K562 (cell line): ENCODE results near the gene KCNK1. TPM values are rescaled to one million over a fixed set of nuclear protein-coding genes. Genes with fewer than 3 reads are reported as not detected.

Source experiments
- ARID1B ChIP-seq: fragments of 450-650 bp; IDR thresholded peaks from 2 replicates; pipeline ENCODE4 v1.6.1; 2016; ENCODE audit warnings: antibody characterized with exemption, mild to moderate bottlenecking, inconsistent platforms
- ATF1 ChIP-seq, 2 experiments: fragments of 450-650 bp in 1 of 2; IDR thresholded peaks; 2 replicates each; pipeline ENCODE4 v1.6.1; 2016; ENCODE audit warnings: missing compliant biosample characterization in 1 of 2, missing genetic modification characterization in 1 of 2
- BRF1 ChIP-seq: IDR thresholded peaks from 3 replicates; pipeline ENCODE4 v1.6.1; 2011; ENCODE audit warnings: borderline replicate concordance, mild to moderate bottlenecking; ENCODE audit not compliant: insufficient read length; ENCODE audit errors: extremely low read depth
- C11orf30 ChIP-seq: fragments of 450-650 bp; IDR thresholded peaks from 2 replicates; pipeline ENCODE4 v1.6.1; 2016; ENCODE audit warnings: low read depth, mild to moderate bottlenecking
- CBX1 ChIP-seq: sonication (generic); IDR thresholded peaks from 2 replicates; pipeline ENCODE4 v1.6.1; 2016; ENCODE audit warnings: antibody characterized with exemption, low read depth, mild to moderate bottlenecking
- HNRNPUL1 ChIP-seq: fragments of 200-400 bp; formaldehyde crosslinking; IDR thresholded peaks from 2 replicates; pipeline ENCODE4 v1.6.1; 2017; ENCODE audit warnings: low read length
- ILF3 ChIP-seq: fragments of 450-650 bp; IDR thresholded peaks from 2 replicates; pipeline ENCODE4 v1.6.1; 2018; ENCODE audit warnings: antibody characterized with exemption, mild to moderate bottlenecking, moderate library complexity, borderline replicate concordance
- POLR2AphosphoS2 ChIP-seq: IDR thresholded peaks from 2 replicates; pipeline ENCODE4 v1.6.1; 2012; ENCODE audit warnings: low read length, improper control_type of control experiment
- POLR3G ChIP-seq: IDR thresholded peaks from 2 replicates; pipeline ENCODE4 v1.6.1; 2011; ENCODE audit not compliant: insufficient read length, insufficient replicate concordance; ENCODE audit errors: extremely low read depth
- PTBP1 ChIP-seq: fragments of 200-400 bp; formaldehyde crosslinking; IDR thresholded peaks from 2 replicates; pipeline ENCODE4 v1.6.1; 2017; ENCODE audit warnings: low read depth, low read length
- PTTG1 ChIP-seq: fragments of 450-650 bp; IDR thresholded peaks from 2 replicates; pipeline ENCODE4 v1.6.1; 2016; ENCODE audit warnings: low read depth, mild to moderate bottlenecking, missing genetic modification characterization, missing compliant biosample characterization
- SIRT6 ChIP-seq: IDR thresholded peaks from one replicate; pipeline ENCODE4 v1.6.1; 2012; ENCODE audit warnings: low read depth, mild to moderate bottlenecking, control low read depth, inconsistent platforms, low read length, moderate library complexity
- SREBF1 ChIP-seq: fragments of 150-350 bp; IDR thresholded peaks from 2 replicates; pipeline ENCODE4 v1.6.1; 2014; ENCODE audit warnings: antibody characterized with exemption, low read depth, low read length, borderline replicate concordance
- SRSF9 ChIP-seq: fragments of 200-400 bp; formaldehyde crosslinking; IDR thresholded peaks from 2 replicates; pipeline ENCODE4 v1.6.1; 2017; ENCODE audit warnings: low read depth, low read length, borderline replicate concordance
- ZNF12 ChIP-seq: sonication (generic); formaldehyde crosslinking; IDR thresholded peaks from 2 replicates; pipeline ENCODE4 v1.4.0; 2020; ENCODE audit warnings: mild to moderate bottlenecking, missing genetic modification reagents
- ZNF282 ChIP-seq: sonication (generic); formaldehyde crosslinking; IDR thresholded peaks from 2 replicates; pipeline ENCODE4 v1.8.1; 2023; ENCODE audit warnings: missing genetic modification reagents
- ZNF436 ChIP-seq: fragments of 250-450, 450-650 bp; sonication (Bioruptor Pico); formaldehyde crosslinking; IDR thresholded peaks from 2 replicates; pipeline ENCODE4 v1.7.0; 2020; ENCODE audit warnings: mild to moderate bottlenecking
- ZNF699 ChIP-seq: fragments of 250-450 bp; sonication (Bioruptor Pico); IDR thresholded peaks from 2 replicates; pipeline ENCODE4 v1.8.0; 2021; ENCODE audit warnings: mild to moderate bottlenecking, moderate library complexity; ENCODE audit not compliant: insufficient replicate concordance
- ZNF780A ChIP-seq: fragments of 250-450 bp; sonication (Bioruptor Pico); IDR thresholded peaks from 2 replicates; pipeline ENCODE4 v1.5.0; 2021; ENCODE audit warnings: mild to moderate bottlenecking
- ZNF785 ChIP-seq: fragments of 250-450 bp; sonication (Bioruptor Pico); IDR thresholded peaks from 2 replicates; pipeline ENCODE4 v1.4.0; 2020; ENCODE audit warnings: mild to moderate bottlenecking
- polyA plus RNA-seq, 8 experiments: library from polyadenylated mRNA; depleted of rRNA in 4 of 8; stranded (reverse) in 5 of 8; unstranded in 3 of 8; fragments of >200 nt; fragmentation: Nextera tagmentation in 2 of 8; fragmentation: Illumina TruSeq in 1 of 8; extraction: Ambion mirVana in 2 of 8; extraction: Trizol in 1 of 8; gene quantifications; 2 replicates each; pipeline versions ENCODE4 v1.2.1 to v1.2.3, GENCODE V29; 2011 to 2014; ENCODE audit warnings: inconsistent platforms in 1 of 8, missing spikeins in 1 of 8
- total RNA-seq, 7 experiments: library from RNA; depleted of rRNA in 6 of 7; stranded (reverse); fragments of >200 nt in 6 of 7; fragmentation: Illumina TruSeq in 2 of 7; extraction: Trizol in 2 of 7; gene quantifications; 2 replicates each; pipeline versions ENCODE4 v1.2.1 to v1.2.3, GENCODE V29; 2011 to 2021; ENCODE audit warnings: low replicate concordance in 1 of 7
- TF ChIP-seq, protein P1 (sequence below): fragments of 150-350 bp; conservative IDR thresholded peaks from 2 replicates; pipeline ENCODE4 v1.6.1; 2014; ENCODE audit warnings: low read length
- TF ChIP-seq, protein P2 (sequence below), 2 experiments: fragments of 150-350 bp in 1 of 2; IDR thresholded peaks; 2 replicates each; pipeline ENCODE4 v1.6.1; 2012 to 2016; ENCODE audit warnings: low read depth in 2 of 2, low read length in 2 of 2, mild to moderate bottlenecking in 1 of 2, moderate library complexity in 1 of 2
- TF ChIP-seq, protein P3 (sequence below): fragments of 450-650 bp; IDR thresholded peaks from 2 replicates; pipeline ENCODE4 v1.7.0; 2016; ENCODE audit warnings: borderline replicate concordance

Gene KCNK1
- total and polyA plus RNA-seq, 9 of the 15 experiments (the other 6 are each of a cell fraction or from before 2014, with no cell fraction given), result 3.1 to 22.7 (median 6.0) TPM

DNA sequence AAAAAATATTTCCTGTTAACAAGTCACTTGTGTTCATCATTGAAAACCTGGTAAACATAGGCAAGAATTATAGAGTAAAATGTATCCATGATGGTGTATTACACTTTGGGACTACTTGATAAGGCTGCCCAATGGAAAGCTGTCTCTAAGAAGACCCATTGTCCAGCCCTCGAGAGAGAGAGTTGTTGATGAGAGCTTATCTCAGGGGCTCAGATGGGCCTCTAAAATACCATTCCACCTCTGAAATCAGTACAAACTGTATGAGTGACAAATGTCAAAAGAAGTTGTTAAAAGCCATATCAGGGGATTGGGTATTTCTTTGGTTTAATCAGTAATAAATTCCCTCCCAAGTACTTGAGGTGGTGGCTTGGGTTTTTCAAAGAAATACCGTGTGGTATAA is 96.1 kb downstream of the KCNK1 start (continued):
- TF ChIP-seq, protein P1, sequence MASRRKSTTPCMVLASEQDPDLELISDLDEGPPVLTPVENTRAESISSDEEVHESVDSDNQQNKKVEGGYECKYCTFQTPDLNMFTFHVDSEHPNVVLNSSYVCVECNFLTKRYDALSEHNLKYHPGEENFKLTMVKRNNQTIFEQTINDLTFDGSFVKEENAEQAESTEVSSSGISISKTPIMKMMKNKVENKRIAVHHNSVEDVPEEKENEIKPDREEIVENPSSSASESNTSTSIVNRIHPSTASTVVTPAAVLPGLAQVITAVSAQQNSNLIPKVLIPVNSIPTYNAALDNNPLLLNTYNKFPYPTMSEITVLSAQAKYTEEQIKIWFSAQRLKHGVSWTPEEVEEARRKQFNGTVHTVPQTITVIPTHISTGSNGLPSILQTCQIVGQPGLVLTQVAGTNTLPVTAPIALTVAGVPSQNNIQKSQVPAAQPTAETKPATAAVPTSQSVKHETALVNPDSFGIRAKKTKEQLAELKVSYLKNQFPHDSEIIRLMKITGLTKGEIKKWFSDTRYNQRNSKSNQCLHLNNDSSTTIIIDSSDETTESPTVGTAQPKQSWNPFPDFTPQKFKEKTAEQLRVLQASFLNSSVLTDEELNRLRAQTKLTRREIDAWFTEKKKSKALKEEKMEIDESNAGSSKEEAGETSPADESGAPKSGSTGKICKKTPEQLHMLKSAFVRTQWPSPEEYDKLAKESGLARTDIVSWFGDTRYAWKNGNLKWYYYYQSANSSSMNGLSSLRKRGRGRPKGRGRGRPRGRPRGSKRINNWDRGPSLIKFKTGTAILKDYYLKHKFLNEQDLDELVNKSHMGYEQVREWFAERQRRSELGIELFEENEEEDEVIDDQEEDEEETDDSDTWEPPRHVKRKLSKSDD, result no peak
- no peak for TF ChIP-seq ZNF282 (CRISPR knock-in tag)
- TF ChIP-seq BRF1, result no peak
- TF ChIP-seq CBX1, result no peak
- TF ChIP-seq PTTG1 (tag), result no peak
- no peak for TF ChIP-seq ZNF12 (CRISPR knock-in tag)
- no peak for TF ChIP-seq SRSF9
- TF ChIP-seq, protein P2, sequence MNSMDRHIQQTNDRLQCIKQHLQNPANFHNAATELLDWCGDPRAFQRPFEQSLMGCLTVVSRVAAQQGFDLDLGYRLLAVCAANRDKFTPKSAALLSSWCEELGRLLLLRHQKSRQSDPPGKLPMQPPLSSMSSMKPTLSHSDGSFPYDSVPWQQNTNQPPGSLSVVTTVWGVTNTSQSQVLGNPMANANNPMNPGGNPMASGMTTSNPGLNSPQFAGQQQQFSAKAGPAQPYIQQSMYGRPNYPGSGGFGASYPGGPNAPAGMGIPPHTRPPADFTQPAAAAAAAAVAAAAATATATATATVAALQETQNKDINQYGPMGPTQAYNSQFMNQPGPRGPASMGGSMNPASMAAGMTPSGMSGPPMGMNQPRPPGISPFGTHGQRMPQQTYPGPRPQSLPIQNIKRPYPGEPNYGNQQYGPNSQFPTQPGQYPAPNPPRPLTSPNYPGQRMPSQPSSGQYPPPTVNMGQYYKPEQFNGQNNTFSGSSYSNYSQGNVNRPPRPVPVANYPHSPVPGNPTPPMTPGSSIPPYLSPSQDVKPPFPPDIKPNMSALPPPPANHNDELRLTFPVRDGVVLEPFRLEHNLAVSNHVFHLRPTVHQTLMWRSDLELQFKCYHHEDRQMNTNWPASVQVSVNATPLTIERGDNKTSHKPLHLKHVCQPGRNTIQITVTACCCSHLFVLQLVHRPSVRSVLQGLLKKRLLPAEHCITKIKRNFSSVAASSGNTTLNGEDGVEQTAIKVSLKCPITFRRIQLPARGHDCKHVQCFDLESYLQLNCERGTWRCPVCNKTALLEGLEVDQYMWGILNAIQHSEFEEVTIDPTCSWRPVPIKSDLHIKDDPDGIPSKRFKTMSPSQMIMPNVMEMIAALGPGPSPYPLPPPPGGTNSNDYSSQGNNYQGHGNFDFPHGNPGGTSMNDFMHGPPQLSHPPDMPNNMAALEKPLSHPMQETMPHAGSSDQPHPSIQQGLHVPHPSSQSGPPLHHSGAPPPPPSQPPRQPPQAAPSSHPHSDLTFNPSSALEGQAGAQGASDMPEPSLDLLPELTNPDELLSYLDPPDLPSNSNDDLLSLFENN (IDR thresholded peaks at IDR 0.05; ENCODE audit: low read depth in 2 of 2, low read length in 2 of 2), result peak in 1 of 2 experiments; percentile 68; a peak in 1 of 4 replicates
- TF ChIP-seq SIRT6, result no peak
- TF ChIP-seq ZNF780A (CRISPR knock-in tag), result no peak
- TF ChIP-seq, protein P3, sequence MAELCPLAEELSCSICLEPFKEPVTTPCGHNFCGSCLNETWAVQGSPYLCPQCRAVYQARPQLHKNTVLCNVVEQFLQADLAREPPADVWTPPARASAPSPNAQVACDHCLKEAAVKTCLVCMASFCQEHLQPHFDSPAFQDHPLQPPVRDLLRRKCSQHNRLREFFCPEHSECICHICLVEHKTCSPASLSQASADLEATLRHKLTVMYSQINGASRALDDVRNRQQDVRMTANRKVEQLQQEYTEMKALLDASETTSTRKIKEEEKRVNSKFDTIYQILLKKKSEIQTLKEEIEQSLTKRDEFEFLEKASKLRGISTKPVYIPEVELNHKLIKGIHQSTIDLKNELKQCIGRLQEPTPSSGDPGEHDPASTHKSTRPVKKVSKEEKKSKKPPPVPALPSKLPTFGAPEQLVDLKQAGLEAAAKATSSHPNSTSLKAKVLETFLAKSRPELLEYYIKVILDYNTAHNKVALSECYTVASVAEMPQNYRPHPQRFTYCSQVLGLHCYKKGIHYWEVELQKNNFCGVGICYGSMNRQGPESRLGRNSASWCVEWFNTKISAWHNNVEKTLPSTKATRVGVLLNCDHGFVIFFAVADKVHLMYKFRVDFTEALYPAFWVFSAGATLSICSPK, result no peak
- TF ChIP-seq C11orf30, result no peak
- 0 out of 2 replicates have a peak, but pooled peaks have one; percentile 38 for TF ChIP-seq ILF3
- no peak for TF ChIP-seq ZNF699 (CRISPR knock-in tag)
- TF ChIP-seq ATF1 (CRISPR knock-in tag; IDR thresholded peaks at IDR 0.05), result no peak
- peak; percentile 32; the same call in 1 of the 2 replicates for TF ChIP-seq ATF1 (tag; IDR thresholded peaks at IDR 0.05)
- TF ChIP-seq HNRNPUL1, result no peak
- TF ChIP-seq POLR2AphosphoS2, result no peak
- TF ChIP-seq POLR3G, result no peak
- no peak for TF ChIP-seq ZNF436 (CRISPR knock-in tag)
- no peak for TF ChIP-seq ZNF785
- peak; percentile 92 for TF ChIP-seq ARID1B
- no peak for TF ChIP-seq PTBP1
- no peak for TF ChIP-seq SREBF1
